DMS53 treated with DMSO at 0.1 percent for 48 hours (cell line): Measurements from ENCODE around the gene DNM3.
"Not testable (repeated sequence)": the region's sequence is repeated elsewhere in the genome, so short reads cannot be mapped to it uniquely, and the experiment has no call there.

Experiments
- DNase-seq: peaks from one replicate; lab custom pipeline; 2025; ENCODE audit not compliant: unreplicated experiment; lab: John Stamatoyannopoulos, UW

The DNM3 gene

DNA sequence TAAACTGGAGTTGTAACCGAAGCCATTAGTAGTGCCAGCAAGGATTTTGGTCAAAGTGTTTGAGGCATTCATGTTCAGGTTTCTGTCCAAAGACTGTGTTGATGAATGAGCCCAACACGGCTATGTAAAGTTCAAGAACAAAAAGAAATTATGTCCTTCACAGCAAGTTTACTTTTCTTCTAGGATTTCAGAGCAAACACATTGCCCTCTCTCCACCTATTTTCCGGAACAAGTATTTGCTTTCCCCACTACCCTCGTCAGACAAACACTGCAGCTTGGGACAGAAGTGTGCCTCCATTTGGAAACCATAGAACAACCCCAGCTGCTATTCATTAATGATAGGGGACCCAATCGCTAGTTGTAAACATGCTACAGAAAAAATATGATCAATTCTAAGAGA, 427.8 kb downstream of the DNM3 start:
- peak; percentile 52 for DNase-seq

DNA sequence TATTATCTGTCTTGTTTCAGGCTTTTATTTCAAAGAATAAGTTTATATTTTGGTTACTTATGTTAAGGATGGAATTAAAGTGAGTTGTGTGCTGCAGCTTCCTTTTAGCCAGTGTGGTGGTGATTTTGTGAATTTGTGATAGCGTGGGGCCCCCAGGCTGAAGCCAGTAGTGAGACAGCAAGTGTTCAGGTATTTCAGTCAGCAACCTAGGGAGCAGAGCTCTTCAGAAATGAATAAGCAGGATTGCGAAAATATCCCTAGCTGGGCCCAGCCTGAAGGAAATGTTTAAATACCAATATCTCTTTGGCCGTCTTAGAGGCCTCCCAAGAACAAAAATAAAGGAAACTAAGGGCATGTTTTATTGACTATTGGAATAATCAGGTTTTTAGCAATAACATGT, 428.3 kb downstream of the DNM3 start:
- DNase-seq = no peak

DNA sequence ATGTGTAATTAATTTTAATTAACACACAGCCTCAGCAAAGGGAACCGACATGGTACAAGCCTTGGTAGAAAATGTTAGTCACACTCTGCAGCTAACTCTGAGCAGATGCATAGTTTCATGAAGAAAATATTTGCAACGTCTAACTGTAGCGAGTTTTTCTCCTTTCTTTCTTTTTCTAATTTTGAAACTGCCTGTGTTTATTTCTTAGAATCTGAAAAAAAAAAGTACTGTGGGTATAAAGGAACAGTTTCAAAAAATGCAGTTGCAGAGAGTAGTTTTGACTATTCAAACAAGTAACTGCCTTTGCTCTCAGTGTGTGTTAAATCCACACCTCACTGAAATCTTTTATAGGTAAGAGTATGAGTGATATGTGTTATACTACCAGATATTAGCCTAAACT, 429.3 kb downstream of the DNM3 start:
- DNase-seq = no peak

DNA sequence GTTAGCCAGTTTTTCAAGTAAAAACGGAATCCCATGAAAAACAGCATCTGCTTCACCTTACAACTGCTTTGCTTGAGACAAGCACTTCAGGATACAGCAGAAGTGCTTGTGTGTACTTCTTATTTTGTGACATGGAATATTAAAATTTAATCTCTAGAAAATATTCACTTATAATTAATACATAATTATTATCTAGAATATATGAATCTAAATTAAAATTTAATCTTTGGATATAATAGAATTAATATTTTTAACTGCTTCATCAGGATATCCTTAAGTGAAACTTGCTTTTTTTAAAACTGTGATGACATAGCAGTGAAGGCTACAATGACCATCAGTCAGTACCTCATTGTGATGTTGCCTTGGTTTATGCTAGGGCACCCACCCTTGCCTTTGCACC, 430.8 kb downstream of the DNM3 start:
- DNase-seq = no peak

DNA sequence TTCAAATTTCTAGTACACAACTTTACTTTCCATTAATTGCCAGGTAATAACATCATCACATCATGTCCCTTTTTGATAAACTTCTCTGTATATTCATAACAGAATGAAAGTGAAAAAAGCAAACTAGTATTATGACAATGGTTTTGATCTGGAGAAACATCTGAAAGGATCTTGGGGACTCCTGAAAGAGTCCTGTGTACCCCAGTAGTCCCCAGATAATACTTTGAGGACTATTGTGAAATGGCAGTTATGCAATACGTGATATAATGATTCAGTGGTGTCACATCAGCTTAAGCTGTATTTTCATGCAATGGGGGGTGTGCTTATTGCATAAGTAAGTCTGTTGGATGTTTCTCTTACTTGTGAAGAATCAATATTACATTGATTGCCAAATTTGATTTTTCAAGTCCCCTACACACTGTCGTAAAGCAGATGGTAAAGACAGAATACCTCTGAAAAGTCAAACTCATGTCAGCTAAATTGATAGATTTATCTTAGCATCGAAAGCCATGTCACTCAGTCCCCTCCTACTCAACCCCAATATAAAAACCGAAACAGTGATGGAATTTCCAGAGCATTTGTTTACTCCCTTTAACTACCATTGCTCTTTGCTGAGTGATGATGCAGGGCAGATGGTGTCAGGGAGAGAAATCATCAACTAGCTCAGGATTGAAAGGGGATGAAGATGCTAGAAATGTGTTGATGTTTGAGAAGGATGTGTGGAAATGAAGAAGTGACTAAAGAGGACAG, 432.5 kb downstream of the DNM3 start:
- DNase-seq = no peak

DNA sequence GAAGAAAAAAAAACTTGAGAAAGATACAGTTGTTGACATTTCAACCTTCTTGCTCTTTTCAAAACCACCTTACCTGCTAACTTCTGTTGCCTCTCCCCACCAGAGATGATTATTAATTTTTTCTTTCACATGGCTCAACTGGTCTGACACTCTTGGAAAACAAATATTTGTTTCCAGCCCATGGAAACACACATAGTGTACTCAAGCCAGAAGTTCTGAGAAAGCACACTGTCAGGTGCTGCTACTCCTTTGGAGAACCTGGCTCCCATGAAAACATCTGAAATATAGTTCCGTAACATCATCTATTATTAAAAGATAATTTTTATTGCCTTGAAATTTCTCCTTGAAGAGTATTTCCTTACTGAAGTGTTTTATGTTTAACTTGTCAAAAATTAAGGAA, 434.2 kb downstream of the DNM3 start:
- peak; percentile 60 for DNase-seq

DNA sequence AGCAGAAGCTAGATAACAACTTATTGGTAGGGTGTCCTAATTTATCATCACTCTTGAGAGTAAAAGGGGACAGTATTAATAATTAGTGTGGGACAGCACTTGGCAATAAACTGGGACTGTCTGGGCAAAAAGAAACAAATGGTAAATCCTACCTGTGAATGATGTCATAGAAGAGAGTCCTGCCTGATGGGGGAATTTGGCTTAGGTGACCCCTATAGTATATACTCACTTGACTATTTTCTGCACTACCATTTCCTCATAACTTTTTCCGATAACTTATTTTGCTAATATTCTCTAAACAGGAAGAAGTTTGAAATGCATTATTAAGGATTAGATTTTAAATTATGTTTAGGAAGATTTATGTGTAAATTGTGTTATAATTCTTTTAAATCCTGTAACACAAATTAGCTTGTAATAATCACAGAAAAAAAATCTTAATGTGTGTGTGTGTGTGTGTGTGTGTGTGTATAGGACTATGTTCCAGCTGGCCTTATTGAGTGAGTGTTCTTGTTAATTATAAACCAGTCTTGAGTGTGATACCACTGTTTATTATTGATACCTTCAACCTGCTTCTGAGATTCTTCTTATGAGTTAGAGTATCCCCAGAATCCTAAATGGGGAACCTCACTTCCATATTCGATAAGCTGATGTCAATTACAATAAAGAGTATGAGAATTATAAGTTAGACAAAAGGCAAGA, 435.0 kb downstream of the DNM3 start:
- peak; percentile 26 for DNase-seq

DNA sequence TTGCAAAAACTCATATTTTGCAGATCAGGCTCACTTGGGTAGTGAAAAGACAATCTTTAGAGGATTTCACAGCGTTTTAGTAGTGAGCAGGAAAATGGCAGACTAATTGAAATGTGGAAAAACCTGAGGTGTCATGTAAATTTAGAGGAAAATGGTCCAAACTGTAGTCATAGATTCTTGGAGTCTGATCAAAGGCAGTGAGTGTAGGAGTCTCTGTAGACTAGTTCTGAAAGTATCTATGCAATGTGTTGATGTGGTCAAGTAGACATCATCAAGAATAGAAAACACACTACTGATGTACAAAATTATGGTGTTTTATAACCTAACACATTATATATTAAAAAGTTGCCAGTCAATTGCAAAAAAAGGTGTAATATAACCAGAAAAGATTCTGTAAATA, 436.0 kb downstream of the DNM3 start:
- no peak for DNase-seq

DNA sequence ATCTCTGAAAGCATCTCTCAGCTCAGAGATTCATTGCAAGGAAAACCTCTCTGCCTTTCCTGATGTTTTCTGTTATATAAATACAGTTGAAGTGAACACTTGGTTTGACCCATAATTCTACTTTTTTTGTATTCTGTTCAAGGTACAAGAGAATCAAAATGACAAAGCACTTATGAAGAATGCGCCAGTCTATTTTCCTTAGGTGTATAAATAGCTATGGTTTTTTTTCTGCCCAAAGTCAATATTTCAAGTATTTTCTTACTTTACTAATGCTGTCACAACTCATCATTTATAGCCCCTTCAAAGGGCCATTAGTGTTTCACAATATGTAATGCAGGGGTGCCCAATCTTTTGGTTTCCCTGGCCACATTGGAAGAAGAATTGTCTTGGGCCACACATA, 436.7 kb downstream of the DNM3 start:
- DNase-seq = peak; percentile 39

DNA sequence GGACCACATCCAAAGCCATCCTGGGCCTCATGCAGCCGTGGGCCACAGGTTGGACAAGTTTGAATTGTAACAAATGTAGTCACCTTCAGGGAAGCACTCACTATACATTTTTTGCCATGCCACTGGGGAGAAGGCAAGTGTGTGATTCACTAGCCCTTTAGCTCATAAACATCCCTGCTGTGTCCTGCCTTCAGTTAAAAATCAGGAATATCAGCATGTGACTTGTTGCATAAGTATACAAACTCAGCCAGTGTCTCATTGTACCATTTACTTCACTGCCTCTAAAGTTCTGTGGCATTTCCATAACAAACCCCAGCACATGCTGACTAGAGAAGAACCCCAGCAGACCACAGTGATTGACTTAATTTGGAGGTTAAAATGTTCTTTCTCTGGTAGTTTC, 437.2 kb downstream of the DNM3 start:
- DNase-seq = no peak

DNA sequence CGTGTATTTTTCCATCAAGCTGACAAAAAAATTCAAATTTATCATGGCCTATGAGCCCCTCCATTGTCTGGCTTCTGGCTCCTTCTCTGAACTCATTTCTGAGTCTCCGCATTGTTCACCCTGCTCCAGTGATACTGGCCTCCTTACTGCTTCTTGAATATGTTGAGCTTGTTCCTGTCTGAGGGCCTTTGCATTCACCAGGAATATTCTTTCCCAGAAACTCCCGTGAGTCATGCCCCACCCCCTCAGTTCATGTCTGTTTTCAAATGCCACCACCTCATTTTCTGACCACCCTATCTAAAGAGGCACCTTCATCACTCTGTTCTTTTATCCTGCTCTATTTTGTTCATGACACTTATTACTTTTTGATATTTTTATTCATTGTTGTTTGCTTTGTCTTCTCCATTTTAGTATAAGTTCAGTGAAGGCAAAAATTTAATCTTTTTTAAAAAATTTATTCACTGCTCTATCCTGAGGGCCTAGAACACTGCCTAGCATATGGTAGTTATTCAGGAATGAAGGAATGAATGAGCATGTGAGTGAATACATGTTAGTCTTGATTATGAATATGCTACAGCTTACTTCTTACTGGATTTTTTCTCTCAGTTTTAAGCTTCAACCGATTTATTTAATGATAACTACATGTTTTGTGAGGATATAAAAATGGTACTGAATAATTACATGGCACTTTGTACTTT, 438.8 kb downstream of the DNM3 start:
- no peak for DNase-seq

DNA sequence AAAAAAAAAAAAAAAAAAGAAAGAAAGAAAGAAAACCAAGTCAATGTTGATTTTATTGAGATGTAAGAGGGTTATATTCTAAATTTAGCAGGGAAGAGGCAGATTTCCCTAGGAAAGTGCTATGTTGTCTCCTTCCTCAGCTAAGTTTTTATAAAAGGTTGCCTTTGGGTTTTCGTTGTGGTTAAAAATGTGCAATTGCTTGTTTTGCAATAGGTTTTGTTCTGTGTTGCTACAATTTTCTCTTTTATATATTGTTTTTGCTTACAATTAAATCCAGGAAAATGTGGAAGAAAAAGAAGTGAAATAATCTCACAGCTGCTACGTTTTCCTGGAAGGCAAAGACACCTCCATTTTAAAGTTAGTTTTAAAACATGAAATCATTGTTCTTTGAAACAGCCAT, 442.5 kb downstream of the DNM3 start:
- DNase-seq = no peak

DNA sequence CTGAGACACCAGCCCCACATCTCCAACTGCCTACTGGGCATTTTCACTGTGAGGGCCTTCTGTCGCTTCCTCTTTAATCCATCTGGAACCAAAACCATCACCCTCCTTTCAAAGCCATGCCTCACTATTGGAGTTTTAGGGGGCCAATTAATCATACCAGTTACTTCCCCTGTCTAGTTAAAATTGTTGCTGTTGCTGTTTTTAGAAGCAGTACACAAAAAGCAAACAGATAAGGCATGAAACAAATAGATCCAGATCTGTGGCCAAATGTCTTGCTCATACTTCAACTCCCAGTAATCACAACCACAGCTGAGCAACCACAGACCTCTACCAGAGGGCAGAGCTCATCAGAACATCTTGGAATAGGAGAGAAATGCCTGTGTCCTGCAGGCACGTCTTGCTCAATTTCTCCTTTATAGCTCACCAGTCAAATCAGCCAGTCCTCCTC, 445.4 kb downstream of the DNM3 start:
- no peak for DNase-seq

DNA sequence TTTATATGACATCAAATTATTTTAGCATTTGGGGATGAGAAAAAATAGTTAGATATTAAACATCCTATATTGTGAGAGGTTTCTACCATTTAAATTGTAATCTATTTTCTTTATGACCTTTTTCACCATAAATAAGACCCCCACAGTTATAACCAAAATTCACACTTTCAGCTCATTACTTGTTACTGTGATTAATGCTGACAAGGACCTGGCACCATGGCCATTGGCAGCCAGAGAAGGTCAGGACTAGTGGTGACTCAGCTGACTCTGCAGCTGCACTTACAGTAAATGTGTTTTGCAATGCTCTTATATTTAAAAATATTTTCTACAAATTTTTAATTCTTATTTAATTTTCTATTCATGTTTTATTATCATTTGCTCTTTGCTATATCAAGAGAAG, 445.9 kb downstream of the DNM3 start:
- no peak for DNase-seq

DNA sequence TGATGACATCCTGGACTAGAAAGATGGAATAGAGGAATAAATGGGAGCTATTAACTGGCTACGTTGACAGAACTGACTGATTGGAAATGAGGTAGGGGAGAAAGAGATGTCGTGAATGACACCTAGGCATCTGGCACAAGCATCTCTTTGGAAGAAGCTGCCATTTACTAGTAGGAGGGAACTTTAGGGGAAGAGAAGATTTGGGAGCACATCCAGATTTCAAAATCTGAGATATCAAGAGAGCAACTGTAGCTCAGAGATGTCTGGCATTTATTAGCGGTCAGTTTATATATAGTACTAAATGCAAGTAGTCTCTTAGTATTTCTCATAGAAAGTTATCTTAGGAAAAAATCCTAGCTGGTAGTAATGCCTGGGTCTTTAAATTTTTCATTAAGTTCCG, 447.3 kb downstream of the DNM3 start:
- no peak for DNase-seq

DNA sequence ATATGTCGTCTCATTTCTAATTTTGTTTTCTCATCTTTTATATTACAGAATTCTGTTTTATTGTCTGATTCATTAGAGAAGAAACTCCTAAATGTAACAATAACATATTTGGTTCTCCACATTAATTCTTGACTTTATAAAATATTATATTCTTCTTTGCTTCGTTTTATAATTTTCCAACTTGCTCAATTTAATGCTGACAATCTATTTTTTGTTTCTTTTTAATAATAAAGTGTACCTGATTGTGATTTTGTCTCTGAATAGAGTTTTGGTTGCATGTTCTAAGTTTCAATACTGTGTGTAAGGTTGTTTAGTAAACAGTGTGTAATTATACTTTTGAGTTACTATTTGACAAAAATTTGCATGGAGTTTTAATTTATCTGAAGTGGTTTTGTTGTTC, 448.1 kb downstream of the DNM3 start:
- DNase-seq = no peak

DNA sequence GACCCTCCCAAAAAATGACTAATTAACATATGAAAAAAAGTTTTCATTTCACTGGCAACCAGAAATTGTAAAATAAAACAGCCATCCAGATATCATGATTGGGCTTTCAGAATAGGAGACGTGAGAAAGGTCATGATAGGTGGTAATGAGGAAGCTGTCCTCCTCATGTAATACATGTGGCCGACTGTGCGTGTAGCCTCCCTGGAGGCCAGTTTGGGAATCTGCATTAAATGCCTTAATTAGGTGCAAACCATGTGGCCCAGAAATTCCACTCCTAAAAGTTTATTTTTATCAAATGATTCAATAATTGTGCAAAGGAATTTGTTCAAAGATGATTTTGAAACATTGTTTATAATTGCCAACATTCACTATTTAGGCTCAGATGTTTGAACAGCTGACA, 451.5 kb downstream of the DNM3 start:
- no peak for DNase-seq

DNA sequence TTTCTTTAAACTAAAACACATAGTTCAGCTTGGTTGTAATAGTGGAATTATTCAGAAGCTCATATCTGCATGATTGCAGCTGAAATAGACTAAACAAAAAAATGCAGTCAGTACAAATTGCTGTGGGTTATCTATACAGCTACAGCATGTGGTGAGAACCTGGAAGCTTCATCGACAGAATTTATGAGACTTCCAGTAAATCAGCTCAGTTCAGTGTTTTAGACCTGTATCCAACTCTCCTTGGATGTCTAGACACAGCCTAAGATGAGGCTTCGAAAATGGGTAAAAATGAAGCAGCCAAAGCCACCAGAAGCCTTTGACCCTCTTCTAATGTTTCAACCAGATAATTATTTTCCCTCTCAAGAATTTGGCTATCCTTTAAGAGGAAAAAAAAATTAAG, 452.1 kb downstream of the DNM3 start:
- no peak for DNase-seq

DNA sequence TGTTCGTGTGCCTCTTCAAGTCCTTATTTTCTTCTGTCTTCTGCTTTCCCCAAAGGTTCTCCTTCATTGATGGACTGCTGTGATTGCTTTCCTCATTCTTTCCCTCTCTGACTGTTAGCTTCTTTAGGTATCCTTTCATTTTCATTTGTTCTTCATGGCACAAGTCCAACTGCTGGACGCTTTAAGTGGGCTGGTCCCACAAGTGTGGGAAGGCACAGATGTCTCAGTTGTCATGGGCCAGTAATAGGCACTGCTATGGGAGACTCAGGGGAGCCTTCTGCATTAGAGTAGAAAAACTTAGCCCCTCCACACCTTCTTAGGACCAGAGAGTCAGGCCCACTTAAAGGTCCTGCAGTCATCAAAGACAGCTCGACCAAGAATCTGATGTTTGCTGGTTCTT, 456.8 kb downstream of the DNM3 start:
- no peak for DNase-seq

DNA sequence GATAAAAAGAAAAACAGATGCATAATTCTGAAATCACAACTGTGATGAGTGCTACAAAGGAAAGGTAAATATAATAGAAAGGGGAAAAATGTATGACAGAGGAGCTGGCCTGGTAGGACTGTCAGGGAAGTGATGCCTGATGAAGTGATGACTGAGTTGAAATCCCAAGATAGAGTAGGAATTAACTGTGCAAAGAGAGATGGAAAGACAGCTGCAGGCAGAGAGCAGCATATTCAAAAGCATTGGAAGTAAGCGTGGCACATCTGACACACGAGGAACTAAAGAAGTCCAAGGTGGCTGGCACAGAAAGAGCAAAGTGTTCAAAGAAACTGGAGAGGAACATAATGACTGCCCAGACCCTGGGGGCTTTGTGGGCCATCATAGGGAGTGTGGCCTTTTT, 457.6 kb downstream of the DNM3 start:
- no peak for DNase-seq

DNA sequence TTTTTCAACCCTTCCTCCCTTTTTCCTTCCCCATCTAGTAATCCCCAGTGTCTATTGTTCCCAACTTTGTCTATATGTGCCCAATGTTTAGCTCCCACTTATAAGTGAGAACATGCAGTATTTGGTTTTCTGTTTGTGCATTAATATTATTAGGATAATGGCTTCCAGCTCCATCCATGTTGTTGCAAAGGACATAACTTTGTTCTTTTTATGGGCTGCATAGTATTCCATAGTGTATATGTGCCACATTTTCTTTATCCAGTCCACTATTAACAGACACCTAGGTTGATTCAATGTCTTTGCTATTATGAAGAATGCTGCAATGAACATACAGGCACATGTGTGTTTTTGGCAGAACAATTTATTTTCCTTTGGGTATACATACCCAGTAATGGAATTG, 458.2 kb downstream of the DNM3 start:
- DNase-seq = no peak

DNA sequence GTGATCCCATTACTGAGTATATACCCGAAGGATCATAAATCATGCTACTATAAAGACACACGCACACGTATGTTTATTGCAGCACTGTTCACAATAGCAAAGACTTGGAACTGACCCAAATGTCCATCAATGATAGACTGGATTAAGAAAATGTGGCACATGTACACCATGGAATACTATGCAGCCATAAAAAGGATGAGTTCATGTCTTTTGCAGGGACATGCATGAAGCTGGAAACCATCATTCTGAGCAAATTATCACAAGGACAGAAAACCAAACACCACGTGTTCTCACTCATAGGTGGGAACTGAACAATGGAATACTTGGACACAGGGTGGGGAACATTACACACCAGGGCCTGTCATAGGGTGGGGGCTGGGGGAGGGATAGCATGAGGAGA, 466.2 kb downstream of the DNM3 start:
- not testable (repeated sequence) for DNase-seq
